Umbilical cord (tissue), 2 donors: ENCODE measurements around the gene UGT2B28. TPM values are rescaled to one million over a fixed set of nuclear protein-coding genes. Genes with fewer than 3 reads are reported as not detected.
"Not testable (repeated sequence)": the region's sequence is repeated elsewhere in the genome, so short reads cannot be mapped to it uniquely, and the experiment has no call there.

Experiments used
- DNase-seq: peaks from one replicate; pipeline ENCODE4 v3.0.0-alpha.2; 2015; ENCODE audit warnings: low spot score
- total RNA-seq: library from RNA; depleted of rRNA; stranded (reverse); fragments of >200 nt; gene quantifications from one replicate; pipeline ENCODE4 v1.2.3, GENCODE V29; 2014; ENCODE audit warnings: low replicate concordance; ENCODE audit not compliant: insufficient read depth

UGT2B28 gene
- total RNA-seq, 1 donor from 2014 or later: 0.72 TPM

- DNase-seq: not testable (repeated sequence)
Observed at GRCh38 chr4:69343114-69343513, 62.8 kb downstream of the UGT2B28 start.

DNA sequence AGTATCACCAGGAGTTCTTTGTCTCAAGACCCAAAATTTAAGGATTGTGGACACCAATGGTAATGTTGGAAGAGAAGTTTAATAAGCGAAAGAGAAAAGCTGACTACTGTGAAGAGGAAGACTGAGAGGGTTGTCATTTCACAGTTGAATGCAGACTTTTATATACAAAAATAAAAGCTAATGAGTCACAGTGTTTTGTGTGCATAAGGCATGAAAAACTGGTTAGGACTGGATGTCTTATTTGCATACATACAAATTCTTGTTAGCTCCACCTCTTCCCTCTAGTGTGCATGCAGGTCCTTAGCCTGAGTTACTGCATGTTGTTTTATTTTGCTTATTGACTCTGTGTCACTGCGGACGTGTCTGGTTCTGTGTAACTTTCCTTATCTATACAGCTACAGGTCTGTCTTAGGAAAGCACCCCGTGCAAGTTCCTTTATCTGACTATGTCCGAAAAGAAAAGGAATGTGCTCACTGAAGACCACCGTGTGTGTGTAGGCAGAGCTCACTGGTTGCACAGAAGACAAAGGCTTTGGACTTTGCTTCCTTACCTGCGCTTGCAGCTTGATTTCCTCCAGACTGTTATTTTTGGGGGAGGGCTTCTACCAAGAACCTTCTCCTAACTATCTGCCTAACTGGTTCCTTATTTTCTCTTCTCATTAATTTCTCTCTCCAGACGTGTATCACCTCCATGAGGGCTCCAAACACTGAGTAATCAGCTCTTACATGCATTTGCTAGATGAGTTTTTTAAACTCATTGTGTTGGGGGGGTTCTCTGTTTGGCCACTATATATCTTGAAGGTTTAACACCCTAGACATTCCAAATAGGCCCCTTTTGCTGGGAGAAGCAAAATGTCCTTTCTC is 63.5 kb downstream of the UGT2B28 start:
- DNase-seq: not testable (repeated sequence)

Other genes starting within 250 kb of the UGT2B28 start
- 4.8 TPM for gene UGT2B7, start 184.0 kb upstream of the UGT2B28 start, total RNA-seq
- gene UGT2B11, start 65.7 kb upstream of the UGT2B28 start, total RNA-seq: 2.2 TPM
- gene UGT2B4, start 215.4 kb downstream of the UGT2B28 start, total RNA-seq: 13.2 TPM